Progenitor cell of endocrine pancreas (in vitro differentiated cells): ENCODE results near the gene RNF123. TPM values are rescaled to one million over a fixed set of nuclear protein-coding genes. Genes with fewer than 3 reads are reported as not detected.

Experiments
- DNase-seq: peaks from one replicate; pipeline ENCODE4 v3.0.0; 2021; ENCODE audit warnings: low spot score; ENCODE audit not compliant: unreplicated experiment
- H3K27ac Mint-ChIP-seq: 2 replicates; pipeline ENCODE4 v1.8.0; 2021; ENCODE audit warnings: mild to moderate bottlenecking, moderate library complexity, mixed read lengths
- H3K27me3 Mint-ChIP-seq: 2 replicates; pipeline ENCODE4 v1.8.0; 2021; ENCODE audit warnings: mixed read lengths
- H3K36me3 Mint-ChIP-seq: 2 replicates; pipeline ENCODE4 v1.8.0; 2022; ENCODE audit warnings: mixed read lengths; ENCODE audit not compliant: insufficient read depth
- H3K4me1 Mint-ChIP-seq: 2 replicates; pipeline ENCODE4 v1.8.0; 2021; ENCODE audit warnings: low read depth, mixed read lengths
- H3K4me3 Mint-ChIP-seq: 2 replicates; pipeline ENCODE4 v1.8.0; 2021; ENCODE audit warnings: low read depth, mild to moderate bottlenecking, moderate library complexity, mixed read lengths
- H3K9me3 Mint-ChIP-seq: 2 replicates; pipeline ENCODE4 v1.8.0; 2021; ENCODE audit warnings: low read depth, mixed read lengths
- CTCF ChIP-seq: fragments of 200-600 bp; sonication (generic); IDR thresholded peaks from one replicate; pipeline ENCODE4 v1.5.0; 2021; ENCODE audit warnings: antibody characterized with exemption, mild to moderate bottlenecking; ENCODE audit not compliant: unreplicated experiment
- total RNA-seq: library from RNA; stranded (reverse); gene quantifications from 2 replicates; pipeline ENCODE4 v1.2.1, GENCODE V29; 2021

RNF123 gene
- total RNA-seq, 1 donor from 2014 or later, result 52.2 TPM

GRCh38 chr3:49727154-49727923 lies 38.0 kb downstream of the RNF123 start:
- Mint-ChIP-seq H3K27me3 (no peaks in the 10 kb centered on the region), H3K4me3 (no peak overlapping the region), H3K27ac (no peak overlapping the region), H3K9me3 (no peaks in the 10 kb centered on the region), H3K4me1 (peaks cover 12% of the 10 kb centered on the region), H3K36me3 (peaks cover 7% of the 10 kb centered on the region)
- DNase-seq, result no peak
- no peak for TF ChIP-seq CTCF

- Mint-ChIP-seq H3K9me3 (no peaks in the 10 kb centered on the region), H3K36me3 (peaks cover 11% of the 10 kb centered on the region), H3K4me3 (no peak overlapping the region), H3K4me1 (peaks cover 8% of the 10 kb centered on the region), H3K27me3 (no peaks in the 10 kb centered on the region), H3K27ac (no peak overlapping the region)
- no peak for DNase-seq
- no peak for TF ChIP-seq CTCF
Measured at GRCh38 chr3:49727924-49728361, 38.6 kb downstream of the RNF123 start.

GRCh38 chr3:49729966-49730609 lies 40.7 kb downstream of the RNF123 start:
- Mint-ChIP-seq H3K27me3 (no peaks in the 10 kb centered on the region), H3K4me1 (no peaks in the 10 kb centered on the region), H3K9me3 (no peaks in the 10 kb centered on the region), H3K4me3 (no peak overlapping the region), H3K36me3 (peaks cover 16% of the 10 kb centered on the region), H3K27ac (no peak overlapping the region)
- TF ChIP-seq CTCF, result no peak
- no peak for DNase-seq

GRCh38 chr3:49732597-49732996 lies 43.2 kb downstream of the RNF123 start:
- Mint-ChIP-seq H3K9me3 (no peaks in the 10 kb centered on the region), H3K27ac (no peak overlapping the region), H3K27me3 (no peaks in the 10 kb centered on the region), H3K4me3 (no peak overlapping the region), H3K4me1 (no peaks in the 10 kb centered on the region), H3K36me3 (peaks cover 24% of the 10 kb centered on the region)
- DNase-seq, result no peak
- TF ChIP-seq CTCF, result no peak

- no peaks in the 10 kb centered on the region for H3K4me1 Mint-ChIP-seq
- H3K36me3 Mint-ChIP-seq, result peaks cover 26% of the 10 kb centered on the region
- no peaks in the 10 kb centered on the region for H3K9me3 Mint-ChIP-seq
- TF ChIP-seq CTCF, result no peak
- H3K4me3 Mint-ChIP-seq, result no peak overlapping the region
- no peak overlapping the region for H3K27ac Mint-ChIP-seq
- no peaks in the 10 kb centered on the region for H3K27me3 Mint-ChIP-seq
- no peak for DNase-seq
Measured at GRCh38 chr3:49733551-49733950, 44.2 kb downstream of the RNF123 start.
